Uterus (tissue), 4 donors: ENCODE data around the gene EDAR. TPM values are rescaled to one million over a fixed set of nuclear protein-coding genes. Genes with fewer than 3 reads are reported as not detected.

Source experiments
- DNase-seq, 2 donors: peaks; one replicate each; pipeline ENCODE4 v3.0.0-alpha.2; 2019 to 2020
- H3K27ac ChIP-seq, 2 donors: fragments of 200-600 bp; sonication (generic); 1 replicate in 1 of 2; 2 replicates in 1 of 2; pipeline ENCODE4 v1.5.1; 2016 to 2018
- H3K27me3 ChIP-seq, 2 donors: fragments of 200-600 bp; sonication (generic); one replicate each; pipeline ENCODE4 v1.5.1; 2018 to 2019; ENCODE audit warnings: control low read depth in 1 of 2
- H3K36me3 ChIP-seq, 2 donors: fragments of 200-600 bp; sonication (generic); one replicate each; pipeline ENCODE4 v1.5.1; 2019; ENCODE audit warnings: control low read depth in 1 of 2
- H3K4me1 ChIP-seq, 2 donors: fragments of 200-600 bp; sonication (generic); one replicate each; pipeline ENCODE4 v1.5.1; 2018 to 2019; ENCODE audit warnings: control low read depth in 1 of 2
- H3K4me3 ChIP-seq, 2 donors: fragments of 200-600 bp; sonication (generic); 1 replicate in 1 of 2; 2 replicates in 1 of 2; pipeline ENCODE4 v1.5.1; 2018 to 2019; ENCODE audit warnings: mild to moderate bottlenecking in 1 of 2
- H3K9me3 ChIP-seq, 2 donors: fragments of 200-600 bp; sonication (generic); one replicate each; pipeline ENCODE4 v1.5.1; 2019; ENCODE audit warnings: control low read depth in 1 of 2
- POLR2A ChIP-seq, 2 donors: fragments of 450-650 bp; IDR thresholded peaks; one replicate each; pipeline ENCODE4 v1.6.1; 2016; ENCODE audit warnings: antibody characterized with exemption in 2 of 2, mild to moderate bottlenecking in 1 of 2, moderate library complexity in 1 of 2
- intact Hi-C: fragments of 100-400 bp; cut with DNase I; formaldehyde crosslinking; loops from one replicate; pipeline ENCODE4 v1.15.1; 2023; ENCODE audit warnings: low total_unique reads
- total RNA-seq, 4 donors: library from RNA; depleted of rRNA in 3 of 4; stranded (reverse); fragments of >200 nt in 3 of 4; gene quantifications; one replicate each; pipeline versions ENCODE4 v1.1.0 to v1.2.4, GENCODE V29; 2014 to 2023
- TF ChIP-seq, protein P1 (sequence below), 4 experiments: fragments of 200-600 bp in 2 of 4; fragments of 450-650 bp in 2 of 4; sonication (generic) in 2 of 4; IDR thresholded peaks; one replicate each; pipeline ENCODE4 v1.5.1; 2016 to 2019; ENCODE audit warnings: antibody characterized with exemption in 4 of 4, mild to moderate bottlenecking in 2 of 4, moderate library complexity in 1 of 4
- donor health status: DM: yes; HTN: yes; CAD: no.

EDAR gene
- total RNA-seq, 4 donors from 2014 or later: 0.62 TPM; not detected in 3

DNA sequence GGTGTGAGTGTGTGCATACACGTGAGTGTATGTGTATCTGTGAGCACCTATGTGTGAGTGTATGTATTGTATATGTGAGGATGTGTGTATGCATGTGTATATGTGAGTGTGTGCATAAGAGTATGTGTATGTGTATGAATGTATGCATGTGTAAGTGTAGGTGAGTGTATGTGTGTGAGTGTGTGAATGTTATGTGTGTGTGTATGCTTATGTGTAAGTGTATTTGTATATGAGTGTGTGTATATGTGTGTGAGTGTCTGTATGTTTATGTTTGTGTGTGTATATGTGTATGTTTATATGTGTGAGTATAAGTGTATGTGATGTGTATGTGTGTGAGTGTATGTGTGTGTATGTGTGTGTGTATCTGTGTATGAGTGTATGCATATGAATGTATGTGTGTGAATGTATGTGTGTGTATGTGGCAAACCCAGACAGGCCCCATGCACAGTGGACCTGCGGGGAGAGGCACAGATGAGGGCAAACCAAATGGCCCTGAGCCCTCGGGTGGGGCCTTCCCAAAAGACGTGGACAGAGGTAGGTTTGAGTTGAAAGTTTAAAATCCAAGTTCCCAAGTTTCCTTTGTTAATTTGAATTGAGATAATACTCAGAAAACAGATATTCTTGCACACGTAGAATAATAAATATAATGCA lies 51.5 kb downstream of the EDAR start:
- no peaks in the 10 kb centered on the region for H3K27me3 ChIP-seq
- H3K4me3 ChIP-seq: no peak overlapping the region
- no peak overlapping the region for H3K27ac ChIP-seq
- intact Hi-C loops: no loop called here
- no peaks in the 10 kb centered on the region for H3K4me1 ChIP-seq
- no peak for DNase-seq
- H3K9me3 ChIP-seq: no peaks in the 10 kb centered on the region
- TF ChIP-seq, protein P1, sequence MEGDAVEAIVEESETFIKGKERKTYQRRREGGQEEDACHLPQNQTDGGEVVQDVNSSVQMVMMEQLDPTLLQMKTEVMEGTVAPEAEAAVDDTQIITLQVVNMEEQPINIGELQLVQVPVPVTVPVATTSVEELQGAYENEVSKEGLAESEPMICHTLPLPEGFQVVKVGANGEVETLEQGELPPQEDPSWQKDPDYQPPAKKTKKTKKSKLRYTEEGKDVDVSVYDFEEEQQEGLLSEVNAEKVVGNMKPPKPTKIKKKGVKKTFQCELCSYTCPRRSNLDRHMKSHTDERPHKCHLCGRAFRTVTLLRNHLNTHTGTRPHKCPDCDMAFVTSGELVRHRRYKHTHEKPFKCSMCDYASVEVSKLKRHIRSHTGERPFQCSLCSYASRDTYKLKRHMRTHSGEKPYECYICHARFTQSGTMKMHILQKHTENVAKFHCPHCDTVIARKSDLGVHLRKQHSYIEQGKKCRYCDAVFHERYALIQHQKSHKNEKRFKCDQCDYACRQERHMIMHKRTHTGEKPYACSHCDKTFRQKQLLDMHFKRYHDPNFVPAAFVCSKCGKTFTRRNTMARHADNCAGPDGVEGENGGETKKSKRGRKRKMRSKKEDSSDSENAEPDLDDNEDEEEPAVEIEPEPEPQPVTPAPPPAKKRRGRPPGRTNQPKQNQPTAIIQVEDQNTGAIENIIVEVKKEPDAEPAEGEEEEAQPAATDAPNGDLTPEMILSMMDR (IDR thresholded peaks at IDR 0.05): no peak
- TF ChIP-seq POLR2A (IDR thresholded peaks at IDR 0.05): no peak
- H3K36me3 ChIP-seq: no peaks in the 10 kb centered on the region

DNA sequence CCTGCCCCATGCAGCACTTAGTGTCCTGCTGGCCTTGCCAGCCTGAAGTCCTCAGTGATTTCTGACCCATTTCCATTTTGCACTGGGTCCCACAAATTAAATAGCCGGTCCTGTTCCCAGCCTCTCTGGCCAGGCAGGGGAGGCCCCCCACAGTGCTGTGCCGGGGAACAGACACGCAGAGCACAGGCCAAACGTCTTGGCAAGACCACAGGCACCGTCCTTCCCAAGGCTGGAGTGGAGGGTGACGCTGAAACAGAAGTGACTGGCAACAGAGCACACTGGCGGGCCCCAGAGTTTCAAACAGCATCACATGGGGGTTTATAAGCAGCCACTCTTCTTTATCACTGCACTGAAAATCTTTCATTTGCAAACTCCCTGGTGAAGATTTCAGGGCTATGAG lies 52.2 kb downstream of the EDAR start:
- Histone ChIP-seq H3K27me3 (no peaks in the 10 kb centered on the region), H3K9me3 (no peaks in the 10 kb centered on the region), H3K27ac (no peak overlapping the region), H3K4me1 (no peaks in the 10 kb centered on the region), H3K36me3 (no peaks in the 10 kb centered on the region), H3K4me3 (no peak overlapping the region)
- intact Hi-C loops: no loop called here
- TF ChIP-seq, protein P1 (IDR thresholded peaks at IDR 0.05): no peak
- no peak for TF ChIP-seq POLR2A (IDR thresholded peaks at IDR 0.05)
- DNase-seq: no peak

DNA sequence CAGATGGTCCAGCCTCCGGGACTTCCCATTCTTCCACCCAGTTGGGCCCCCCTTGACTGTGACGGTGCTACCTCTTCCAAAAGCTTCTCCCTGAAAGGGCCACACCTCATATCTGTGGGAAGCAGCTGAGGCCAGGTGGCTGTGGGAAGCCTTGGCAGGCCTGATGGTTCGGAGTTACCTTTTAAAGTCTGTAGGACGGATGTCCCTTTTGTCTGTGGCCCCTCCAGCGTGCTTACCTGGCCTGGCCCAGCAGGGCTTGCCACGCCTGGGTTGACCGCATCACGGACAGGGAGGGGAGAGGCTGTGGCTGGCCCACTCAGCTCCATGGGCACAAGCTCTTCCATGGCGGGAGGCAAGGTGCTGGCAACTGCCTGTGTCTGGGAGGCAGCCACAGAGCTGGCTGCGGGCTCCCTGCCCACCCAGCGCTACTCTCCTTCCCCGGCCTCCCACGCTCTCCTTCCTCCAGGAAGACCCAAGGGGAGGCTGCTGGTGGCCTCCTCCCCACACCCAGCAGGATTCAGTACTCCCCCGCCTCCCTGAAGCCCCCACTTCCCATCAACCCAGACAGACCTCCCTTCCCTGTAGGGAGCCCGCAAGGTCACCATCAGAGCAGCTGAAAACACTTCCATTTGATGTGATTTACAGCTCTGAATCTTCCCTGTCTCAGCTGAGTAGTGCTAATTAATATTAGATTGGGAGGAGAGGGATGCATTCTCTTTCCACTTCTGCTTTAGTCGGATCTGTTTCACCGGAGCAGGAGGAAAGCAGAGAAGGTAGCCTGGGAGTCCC lies 52.8 kb downstream of the EDAR start:
- Histone ChIP-seq H3K4me3 (no peak overlapping the region), H3K4me1 (no peaks in the 10 kb centered on the region), H3K36me3 (no peaks in the 10 kb centered on the region), H3K27ac (no peak overlapping the region), H3K27me3 (no peaks in the 10 kb centered on the region), H3K9me3 (no peaks in the 10 kb centered on the region)
- TF ChIP-seq, protein P1 (IDR thresholded peaks at IDR 0.05): no peak
- no peak for TF ChIP-seq POLR2A (IDR thresholded peaks at IDR 0.05)
- intact Hi-C loops: no loop called here
- DNase-seq: no peak

DNA sequence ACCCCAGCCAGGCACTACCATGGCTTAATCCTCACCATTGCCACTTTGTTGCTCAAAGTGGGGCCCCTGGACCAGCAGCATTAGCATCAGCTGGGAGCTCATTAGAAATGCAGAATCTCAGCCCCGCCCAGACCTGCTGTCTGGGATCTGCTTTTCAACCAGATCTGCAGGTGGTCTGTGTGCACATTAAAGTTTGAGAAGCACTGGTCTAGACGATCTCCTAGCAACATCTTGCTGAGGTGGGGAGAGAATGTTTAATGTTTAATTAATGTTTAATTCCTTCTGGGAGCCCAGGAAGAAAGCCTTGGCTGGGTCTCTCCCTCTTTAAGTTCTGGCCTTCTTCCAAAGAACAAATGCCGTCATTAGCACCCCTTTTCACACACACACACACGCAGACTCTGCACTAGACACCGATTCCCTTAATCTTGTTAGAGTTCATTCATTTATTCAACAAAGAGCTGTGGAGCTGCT lies 53.7 kb downstream of the EDAR start:
- H3K36me3 ChIP-seq: no peaks in the 10 kb centered on the region
- intact Hi-C loops: no loop called here
- no peaks in the 10 kb centered on the region for H3K27me3 ChIP-seq
- no peak overlapping the region for H3K4me3 ChIP-seq
- no peaks in the 10 kb centered on the region for H3K4me1 ChIP-seq
- TF ChIP-seq, protein P1 (IDR thresholded peaks at IDR 0.05): no peak
- TF ChIP-seq POLR2A (IDR thresholded peaks at IDR 0.05): no peak
- no peaks in the 10 kb centered on the region for H3K9me3 ChIP-seq
- H3K27ac ChIP-seq: no peak overlapping the region
- no peak for DNase-seq

DNA sequence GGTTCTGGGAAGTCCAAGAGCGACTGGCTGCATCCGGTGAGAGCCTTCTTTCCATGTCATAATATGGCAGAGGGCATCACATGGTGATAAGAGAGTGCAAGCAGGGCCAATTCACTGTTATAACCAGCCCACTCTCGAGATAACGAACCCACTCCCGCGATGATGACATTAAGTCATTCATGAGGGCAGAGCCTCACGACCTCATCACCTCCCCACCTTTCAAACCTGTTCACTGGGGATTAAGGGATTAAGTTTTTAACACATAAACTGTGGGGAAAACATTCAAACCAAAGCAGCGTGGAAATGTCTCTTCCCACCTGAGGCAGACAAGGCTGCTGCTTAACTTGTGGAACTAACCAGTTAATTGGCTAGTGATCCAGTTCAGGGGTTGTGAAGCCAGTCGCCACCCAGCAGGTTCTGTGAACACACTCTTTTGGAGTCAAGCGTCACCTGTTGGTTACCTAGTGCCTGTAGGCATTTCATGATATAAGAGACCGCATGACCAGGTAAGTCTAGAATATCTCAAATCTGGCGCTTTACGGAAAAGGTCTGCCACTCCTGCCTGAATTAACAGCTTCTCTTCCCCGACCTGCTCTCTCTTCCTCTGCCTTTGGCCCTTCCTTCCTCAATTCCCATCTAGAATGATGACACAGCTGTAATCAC lies 54.3 kb downstream of the EDAR start:
- H3K4me1 ChIP-seq: no peaks in the 10 kb centered on the region
- no peak for TF ChIP-seq POLR2A (IDR thresholded peaks at IDR 0.05)
- TF ChIP-seq, protein P1 (IDR thresholded peaks at IDR 0.05): no peak
- no peak overlapping the region for H3K27ac ChIP-seq
- H3K4me3 ChIP-seq: no peak overlapping the region
- no peaks in the 10 kb centered on the region for H3K36me3 ChIP-seq
- intact Hi-C loops: no loop called here
- H3K9me3 ChIP-seq: no peaks in the 10 kb centered on the region
- no peak for DNase-seq
- no peaks in the 10 kb centered on the region for H3K27me3 ChIP-seq
